Hepatocyte (in vitro differentiated cells): ENCODE data around the gene COL5A1. TPM values are rescaled to one million over a fixed set of nuclear protein-coding genes. Genes with fewer than 3 reads are reported as not detected.

Source experiments
- DNase-seq: peaks from one replicate; pipeline ENCODE4 v3.0.0-alpha.2; 2016; ENCODE audit warnings: low spot score
- H2AFZ ChIP-seq: fragments of 200-600 bp; sonication (generic); 2 replicates; pipeline ENCODE4 v1.6.0; 2016; ENCODE audit warnings: antibody characterized with exemption, mild to moderate bottlenecking
- H3K27ac ChIP-seq: fragments of 200-600 bp; sonication (generic); 2 replicates; pipeline ENCODE4 v1.5.1; 2016; ENCODE audit warnings: mild to moderate bottlenecking
- H3K27me3 ChIP-seq: fragments of 200-600 bp; sonication (generic); 2 replicates; pipeline ENCODE4 v1.6.1; 2016
- H3K36me3 ChIP-seq: fragments of 200-600 bp; sonication (generic); replicated peaks from 2 replicates; pipeline ENCODE4 v1.5.1; 2016; ENCODE audit warnings: low read depth; ENCODE audit not compliant: insufficient read depth
- H3K4me1 ChIP-seq: fragments of 200-600 bp; sonication (generic); 2 replicates; pipeline ENCODE4 v1.5.1; 2016; ENCODE audit warnings: mild to moderate bottlenecking, moderate library complexity; ENCODE audit not compliant: insufficient read depth
- H3K4me2 ChIP-seq: fragments of 200-600 bp; sonication (generic); 2 replicates; pipeline ENCODE4 v1.6.0; 2016
- H3K4me3 ChIP-seq: fragments of 200-600 bp; sonication (generic); 2 replicates; pipeline ENCODE4 v1.5.1; 2016; ENCODE audit warnings: mild to moderate bottlenecking
- H3K79me2 ChIP-seq: fragments of 200-600 bp; sonication (generic); 2 replicates; pipeline ENCODE4 v1.6.0; 2017; ENCODE audit warnings: mild to moderate bottlenecking
- H3K9me2 ChIP-seq: fragments of 200-600 bp; sonication (generic); replicated peaks from 2 replicates; pipeline ENCODE4 v1.6.0; 2017; ENCODE audit warnings: mild to moderate bottlenecking; ENCODE audit not compliant: insufficient read depth
- H3K9me3 ChIP-seq: fragments of 200-600 bp; sonication (generic); 2 replicates; pipeline ENCODE4 v1.5.1; 2016; ENCODE audit warnings: low read depth, mild to moderate bottlenecking
- H4K20me1 ChIP-seq: fragments of 200-600 bp; sonication (generic); 2 replicates; pipeline ENCODE4 v1.6.0; 2016; ENCODE audit warnings: mild to moderate bottlenecking; ENCODE audit not compliant: insufficient read depth, poor library complexity, severe bottlenecking
- EZH2 ChIP-seq: fragments of 200-600 bp; sonication (generic); IDR thresholded peaks from 2 replicates; pipeline ENCODE4 v1.6.1; 2016; ENCODE audit warnings: antibody characterized with exemption, mild to moderate bottlenecking, borderline replicate concordance
- EZH2phosphoT487 ChIP-seq: fragments of 200-600 bp; sonication (generic); IDR thresholded peaks from one replicate; pipeline ENCODE4 v1.6.1; 2018; ENCODE audit warnings: antibody characterized with exemption, mild to moderate bottlenecking, low read depth, moderate library complexity; ENCODE audit not compliant: unreplicated experiment, severe bottlenecking
- WGBS: methylation state at CpG from one replicate; pipeline ENCODE4 v1.1.6; 2016; ENCODE audit warnings: low lambda C conversion rate; ENCODE audit errors: missing lambda C conversion rate; 5-methylcytosine and 5-hydroxymethylcytosine counted together
- polyA plus RNA-seq: library from polyadenylated mRNA; unstranded; fragments of >200 nt; fragmentation: Nextera tagmentation; extraction: Ambion mirVana; gene quantifications from 2 replicates; pipeline ENCODE4 v1.2.1, GENCODE V29; 2016
- total RNA-seq: library from RNA; depleted of rRNA; stranded (reverse); fragments of >200 nt; gene quantifications from 2 replicates; pipeline ENCODE4 v1.2.3, GENCODE V29; 2014
- TF ChIP-seq, protein P1 (sequence below): fragments of 200-600 bp; sonication (generic); IDR thresholded peaks from 2 replicates; pipeline ENCODE4 v1.5.1; 2016; ENCODE audit warnings: antibody characterized with exemption, mild to moderate bottlenecking; ENCODE audit not compliant: poor library complexity

The COL5A1 gene
- total and polyA plus RNA-seq, 2 experiments from 2014 or later = 342 to 347 TPM

DNA sequence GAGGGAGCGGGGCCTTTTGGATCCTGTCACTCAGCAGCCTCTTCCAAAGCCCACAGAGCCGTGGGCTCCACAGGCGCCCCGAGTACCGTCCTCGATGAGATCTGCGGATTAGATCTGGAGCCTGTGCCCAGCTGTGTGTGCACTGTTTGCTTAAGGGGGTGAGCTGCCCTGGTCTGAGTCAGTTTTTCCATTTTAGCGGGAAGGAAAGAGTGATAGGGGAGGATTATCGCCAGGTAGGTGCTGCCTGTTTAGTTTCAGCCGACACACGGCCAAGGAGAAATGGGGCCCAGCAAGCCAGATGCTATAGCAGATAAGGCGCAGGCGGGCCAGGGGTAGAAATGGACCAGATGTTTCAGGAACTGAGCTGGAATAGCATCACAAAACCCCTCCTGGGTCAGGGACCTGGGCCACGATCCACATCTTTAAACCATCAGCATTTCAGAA, 18.1 kb downstream of the COL5A1 start:
- 53% methylated on average over 14 of the region's 14 CpGs for WGBS
- TF ChIP-seq EZH2 (no peak), EZH2phosphoT487 (no peak)
- TF ChIP-seq, protein P1, sequence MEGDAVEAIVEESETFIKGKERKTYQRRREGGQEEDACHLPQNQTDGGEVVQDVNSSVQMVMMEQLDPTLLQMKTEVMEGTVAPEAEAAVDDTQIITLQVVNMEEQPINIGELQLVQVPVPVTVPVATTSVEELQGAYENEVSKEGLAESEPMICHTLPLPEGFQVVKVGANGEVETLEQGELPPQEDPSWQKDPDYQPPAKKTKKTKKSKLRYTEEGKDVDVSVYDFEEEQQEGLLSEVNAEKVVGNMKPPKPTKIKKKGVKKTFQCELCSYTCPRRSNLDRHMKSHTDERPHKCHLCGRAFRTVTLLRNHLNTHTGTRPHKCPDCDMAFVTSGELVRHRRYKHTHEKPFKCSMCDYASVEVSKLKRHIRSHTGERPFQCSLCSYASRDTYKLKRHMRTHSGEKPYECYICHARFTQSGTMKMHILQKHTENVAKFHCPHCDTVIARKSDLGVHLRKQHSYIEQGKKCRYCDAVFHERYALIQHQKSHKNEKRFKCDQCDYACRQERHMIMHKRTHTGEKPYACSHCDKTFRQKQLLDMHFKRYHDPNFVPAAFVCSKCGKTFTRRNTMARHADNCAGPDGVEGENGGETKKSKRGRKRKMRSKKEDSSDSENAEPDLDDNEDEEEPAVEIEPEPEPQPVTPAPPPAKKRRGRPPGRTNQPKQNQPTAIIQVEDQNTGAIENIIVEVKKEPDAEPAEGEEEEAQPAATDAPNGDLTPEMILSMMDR = no peak
- peaks cover 64% of the 10 kb centered on the region for H3K79me2 ChIP-seq

DNA sequence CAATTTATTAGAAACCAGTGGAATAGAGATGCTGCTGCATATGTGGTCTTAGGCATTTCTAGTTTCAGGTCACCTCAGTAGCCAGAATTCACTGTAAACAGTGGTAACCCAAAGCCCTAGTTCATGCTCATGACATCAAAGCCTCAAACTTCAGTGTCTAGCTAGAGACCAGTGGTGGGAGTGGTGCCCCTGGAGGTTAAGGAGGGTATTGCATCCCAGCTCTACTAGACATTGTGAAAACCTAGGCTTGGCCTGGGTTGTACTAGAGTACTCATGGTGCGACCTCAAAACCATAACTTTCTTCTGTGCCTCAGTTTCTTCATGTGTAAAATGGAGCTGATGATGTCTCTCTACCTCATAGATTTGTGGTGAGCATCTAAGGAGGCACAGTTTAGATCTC, 18.8 kb downstream of the COL5A1 start:
- Histone ChIP-seq H3K4me3 (no peak overlapping the region), H2AFZ (no peak overlapping the region), H3K9me2 (no peaks in the 10 kb centered on the region), H3K9me3 (no peaks in the 10 kb centered on the region), H3K36me3 (no peaks in the 10 kb centered on the region), H3K27ac (peak overlapping the region; percentile 90), H3K27me3 (no peaks in the 10 kb centered on the region), H3K4me2 (peak overlapping the region; percentile 67), H3K79me2 (peaks cover 67% of the 10 kb centered on the region), H4K20me1 (peaks cover 81% of the 10 kb centered on the region), H3K4me1 (peaks cover 58% of the 10 kb centered on the region)
- WGBS = 92% methylated on average over 1 of the region's 1 CpG
- no peak for DNase-seq
- TF ChIP-seq EZH2phosphoT487 = no peak
- TF ChIP-seq, protein P1 = peak; percentile 44
- no peak for TF ChIP-seq EZH2

More for the DNA sequence above, 18.1 kb downstream of the COL5A1 start:
- Histone ChIP-seq H3K9me2 (no peaks in the 10 kb centered on the region), H4K20me1 (peaks cover 81% of the 10 kb centered on the region), H3K9me3 (no peaks in the 10 kb centered on the region), H3K4me1 (peaks cover 58% of the 10 kb centered on the region), H2AFZ (no peak overlapping the region), H3K27ac (peak overlapping the region; percentile 90), H3K27me3 (no peaks in the 10 kb centered on the region), H3K36me3 (no peaks in the 10 kb centered on the region), H3K4me2 (peak overlapping the region; percentile 35), H3K4me3 (no peak overlapping the region)
- peak; percentile 63 for DNase-seq

DNA sequence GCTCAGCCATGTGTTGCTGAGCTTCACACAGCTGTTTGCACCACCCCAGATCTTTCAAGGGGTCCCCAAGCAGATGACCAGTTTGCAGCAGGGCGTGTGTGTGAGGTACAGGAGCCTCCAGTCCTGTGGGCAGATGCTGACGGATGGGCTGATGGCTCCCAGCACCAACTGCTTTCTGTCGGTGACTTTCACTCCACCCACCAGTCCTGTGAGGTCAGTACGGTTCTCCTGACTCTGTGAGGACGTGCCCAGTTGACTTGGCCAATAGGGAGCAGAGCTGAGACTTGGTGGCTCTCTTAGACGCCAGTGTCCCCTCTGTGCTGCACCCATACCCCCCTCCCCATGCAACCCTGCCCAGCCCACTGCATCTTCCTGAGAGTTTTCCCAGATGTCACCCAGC, 19.7 kb downstream of the COL5A1 start:
- Histone ChIP-seq H3K79me2 (peaks cover 70% of the 10 kb centered on the region), H2AFZ (no peak overlapping the region), H3K9me2 (no peaks in the 10 kb centered on the region), H4K20me1 (peaks cover 81% of the 10 kb centered on the region), H3K36me3 (no peaks in the 10 kb centered on the region), H3K4me2 (peak overlapping the region; percentile 67), H3K4me3 (no peak overlapping the region), H3K27me3 (no peaks in the 10 kb centered on the region), H3K4me1 (peaks cover 58% of the 10 kb centered on the region), H3K9me3 (no peaks in the 10 kb centered on the region), H3K27ac (peak overlapping the region; percentile 90)
- WGBS = 53% methylated on average over 6 of the region's 6 CpGs
- TF ChIP-seq EZH2 (no peak), EZH2phosphoT487 (no peak)
- TF ChIP-seq, protein P1 = no peak
- DNase-seq = no peak

DNA sequence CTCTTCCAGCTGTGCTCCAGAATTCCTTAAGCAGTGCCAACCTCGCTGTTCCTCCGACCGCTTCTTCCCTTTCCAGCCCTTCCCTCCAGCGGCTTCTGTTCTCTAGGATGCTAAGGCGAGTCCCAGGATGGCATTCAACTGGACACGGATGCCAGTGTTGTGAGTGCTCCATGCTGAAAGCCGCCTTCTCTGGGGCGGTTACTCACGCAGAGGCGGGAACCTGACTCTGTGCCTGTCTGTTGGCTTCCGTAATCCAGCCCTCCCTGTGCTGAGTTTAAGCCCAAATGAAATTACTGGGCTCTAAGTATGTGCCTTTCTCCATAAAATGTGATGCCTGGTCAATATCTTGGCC, 20.2 kb downstream of the COL5A1 start:
- peaks cover 58% of the 10 kb centered on the region for H3K4me1 ChIP-seq
- no peaks in the 10 kb centered on the region for H3K36me3 ChIP-seq
- H4K20me1 ChIP-seq = peaks cover 82% of the 10 kb centered on the region
- H3K4me2 ChIP-seq = peak overlapping the region; percentile 67
- H2AFZ ChIP-seq = no peak overlapping the region
- TF ChIP-seq EZH2phosphoT487 = no peak
- TF ChIP-seq, protein P1 = no peak
- TF ChIP-seq EZH2 = no peak
- peaks cover 71% of the 10 kb centered on the region for H3K79me2 ChIP-seq
- H3K9me3 ChIP-seq = no peaks in the 10 kb centered on the region
- 52% methylated on average over 11 of the region's 11 CpGs for WGBS
- no peaks in the 10 kb centered on the region for H3K9me2 ChIP-seq
- no peaks in the 10 kb centered on the region for H3K27me3 ChIP-seq
- no peak overlapping the region for H3K4me3 ChIP-seq
- H3K27ac ChIP-seq = peak overlapping the region; percentile 90
- DNase-seq = peak; percentile 69
